KMS-11 (cell line): Measurements from ENCODE around the gene CFAP300.

ENCODE experiments used
- H2AFZ ChIP-seq: fragments of 200-600 bp; sonication (generic); 2 replicates; pipeline ENCODE4 v1.6.1; 2016; ENCODE audit warnings: antibody characterized with exemption, mixed run types, low read depth
- H3K27ac ChIP-seq: fragments of 200-600 bp; sonication (generic); 2 replicates; pipeline ENCODE4 v1.6.1; 2016; ENCODE audit warnings: mild to moderate bottlenecking, mixed run types
- H3K27me3 ChIP-seq: fragments of 200-600 bp; sonication (generic); 2 replicates; pipeline ENCODE4 v1.6.1; 2017; ENCODE audit warnings: mild to moderate bottlenecking, low read depth, mixed run types, moderate library complexity; ENCODE audit not compliant: insufficient read depth
- H3K36me3 ChIP-seq: fragments of 200-600 bp; sonication (generic); 2 replicates; pipeline ENCODE4 v1.6.1; 2017; ENCODE audit warnings: mild to moderate bottlenecking, mixed run types; ENCODE audit not compliant: insufficient read depth
- H3K4me1 ChIP-seq: fragments of 200-600 bp; sonication (generic); 2 replicates; pipeline ENCODE4 v1.6.1; 2016; ENCODE audit warnings: mild to moderate bottlenecking, low read depth, mixed run types; ENCODE audit not compliant: poor library complexity, severe bottlenecking
- H3K4me2 ChIP-seq: fragments of 200-600 bp; sonication (generic); 2 replicates; pipeline ENCODE4 v1.7.0; 2016; ENCODE audit warnings: mild to moderate bottlenecking, mixed run types
- H3K4me3 ChIP-seq: fragments of 200-600 bp; sonication (generic); IDR thresholded peaks from 2 replicates; pipeline ENCODE4 v1.6.1; 2017; ENCODE audit warnings: low read depth, low read length, mixed read lengths; ENCODE audit not compliant: insufficient read depth
- H3K79me2 ChIP-seq: fragments of 200-600 bp; sonication (generic); 2 replicates; pipeline ENCODE4 v1.6.1; 2016; ENCODE audit warnings: low read depth, mixed run types; ENCODE audit not compliant: insufficient read depth
- H3K9ac ChIP-seq: fragments of 200-600 bp; sonication (generic); 2 replicates; pipeline ENCODE4 v1.6.1; 2016; ENCODE audit warnings: mild to moderate bottlenecking, mixed run types
- H4K20me1 ChIP-seq: fragments of 200-600 bp; sonication (generic); 2 replicates; pipeline ENCODE4 v1.6.1; 2016; ENCODE audit warnings: mild to moderate bottlenecking, mixed run types; ENCODE audit not compliant: insufficient read depth
- TF ChIP-seq, protein P1 (sequence below): fragments of 200-600 bp; sonication (generic); conservative IDR thresholded peaks from 2 replicates; pipeline ENCODE4 v1.6.1; 2017; ENCODE audit warnings: low read depth, mild to moderate bottlenecking, antibody characterized with exemption, low read length, moderate library complexity, mixed read lengths

CFAP300 gene

DNA sequence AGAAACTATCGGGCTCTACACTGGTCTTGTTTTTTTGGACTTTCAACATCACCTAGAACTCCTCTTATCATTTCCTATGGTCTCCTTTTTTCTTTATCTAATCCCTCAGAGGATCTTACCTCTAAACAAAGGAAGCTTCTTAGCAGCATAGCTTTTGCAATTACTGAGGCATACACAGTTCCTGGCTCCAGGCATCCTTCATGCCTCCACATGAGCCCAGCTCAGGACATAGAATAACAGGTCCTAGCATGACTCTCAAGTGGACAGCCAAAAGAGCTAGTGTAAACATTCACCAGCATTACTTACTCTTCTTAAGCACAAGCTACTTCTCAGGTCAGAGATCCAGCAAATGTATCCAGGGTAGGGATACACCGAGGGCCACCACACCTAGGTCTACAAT is 17.1 kb downstream of the CFAP300 start:
- H4K20me1 ChIP-seq = no peaks in the 10 kb centered on the region
- H3K4me3 ChIP-seq = no peak overlapping the region
- H3K36me3 ChIP-seq = no peaks in the 10 kb centered on the region
- H3K4me1 ChIP-seq = no peaks in the 10 kb centered on the region
- H3K27ac ChIP-seq = no peak overlapping the region
- TF ChIP-seq, protein P1, sequence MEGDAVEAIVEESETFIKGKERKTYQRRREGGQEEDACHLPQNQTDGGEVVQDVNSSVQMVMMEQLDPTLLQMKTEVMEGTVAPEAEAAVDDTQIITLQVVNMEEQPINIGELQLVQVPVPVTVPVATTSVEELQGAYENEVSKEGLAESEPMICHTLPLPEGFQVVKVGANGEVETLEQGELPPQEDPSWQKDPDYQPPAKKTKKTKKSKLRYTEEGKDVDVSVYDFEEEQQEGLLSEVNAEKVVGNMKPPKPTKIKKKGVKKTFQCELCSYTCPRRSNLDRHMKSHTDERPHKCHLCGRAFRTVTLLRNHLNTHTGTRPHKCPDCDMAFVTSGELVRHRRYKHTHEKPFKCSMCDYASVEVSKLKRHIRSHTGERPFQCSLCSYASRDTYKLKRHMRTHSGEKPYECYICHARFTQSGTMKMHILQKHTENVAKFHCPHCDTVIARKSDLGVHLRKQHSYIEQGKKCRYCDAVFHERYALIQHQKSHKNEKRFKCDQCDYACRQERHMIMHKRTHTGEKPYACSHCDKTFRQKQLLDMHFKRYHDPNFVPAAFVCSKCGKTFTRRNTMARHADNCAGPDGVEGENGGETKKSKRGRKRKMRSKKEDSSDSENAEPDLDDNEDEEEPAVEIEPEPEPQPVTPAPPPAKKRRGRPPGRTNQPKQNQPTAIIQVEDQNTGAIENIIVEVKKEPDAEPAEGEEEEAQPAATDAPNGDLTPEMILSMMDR = no peak
- no peak overlapping the region for H2AFZ ChIP-seq
- no peaks in the 10 kb centered on the region for H3K27me3 ChIP-seq
- no peak overlapping the region for H3K4me2 ChIP-seq
- H3K79me2 ChIP-seq = no peaks in the 10 kb centered on the region
- H3K9ac ChIP-seq = no peak overlapping the region

DNA sequence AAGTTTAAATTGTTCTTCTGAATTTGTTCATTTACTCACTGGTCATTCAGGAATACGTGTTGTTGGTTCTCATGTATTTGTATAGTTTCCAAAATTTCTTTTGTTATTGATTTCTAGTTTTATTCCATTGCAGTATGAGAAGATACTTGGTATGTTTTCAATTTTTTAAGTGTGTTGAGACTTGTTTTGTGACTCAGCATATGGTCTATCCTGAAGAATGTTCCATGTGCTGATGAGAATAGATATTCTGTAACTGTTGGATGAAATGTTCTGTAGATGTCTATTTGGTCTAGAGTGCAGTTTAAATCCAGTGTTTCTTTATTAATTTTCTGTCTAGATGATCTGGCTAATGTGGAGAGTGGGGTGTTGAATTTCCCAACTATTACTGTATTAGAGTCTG is 23.5 kb downstream of the CFAP300 start:
- H3K79me2 ChIP-seq = no peaks in the 10 kb centered on the region
- no peaks in the 10 kb centered on the region for H3K36me3 ChIP-seq
- no peaks in the 10 kb centered on the region for H4K20me1 ChIP-seq
- H3K4me3 ChIP-seq = no peak overlapping the region
- H3K27me3 ChIP-seq = no peaks in the 10 kb centered on the region
- no peak overlapping the region for H3K4me2 ChIP-seq
- no peak overlapping the region for H3K27ac ChIP-seq
- no peak overlapping the region for H3K9ac ChIP-seq
- TF ChIP-seq, protein P1 = no peak
- no peak overlapping the region for H2AFZ ChIP-seq
- H3K4me1 ChIP-seq = no peaks in the 10 kb centered on the region

DNA sequence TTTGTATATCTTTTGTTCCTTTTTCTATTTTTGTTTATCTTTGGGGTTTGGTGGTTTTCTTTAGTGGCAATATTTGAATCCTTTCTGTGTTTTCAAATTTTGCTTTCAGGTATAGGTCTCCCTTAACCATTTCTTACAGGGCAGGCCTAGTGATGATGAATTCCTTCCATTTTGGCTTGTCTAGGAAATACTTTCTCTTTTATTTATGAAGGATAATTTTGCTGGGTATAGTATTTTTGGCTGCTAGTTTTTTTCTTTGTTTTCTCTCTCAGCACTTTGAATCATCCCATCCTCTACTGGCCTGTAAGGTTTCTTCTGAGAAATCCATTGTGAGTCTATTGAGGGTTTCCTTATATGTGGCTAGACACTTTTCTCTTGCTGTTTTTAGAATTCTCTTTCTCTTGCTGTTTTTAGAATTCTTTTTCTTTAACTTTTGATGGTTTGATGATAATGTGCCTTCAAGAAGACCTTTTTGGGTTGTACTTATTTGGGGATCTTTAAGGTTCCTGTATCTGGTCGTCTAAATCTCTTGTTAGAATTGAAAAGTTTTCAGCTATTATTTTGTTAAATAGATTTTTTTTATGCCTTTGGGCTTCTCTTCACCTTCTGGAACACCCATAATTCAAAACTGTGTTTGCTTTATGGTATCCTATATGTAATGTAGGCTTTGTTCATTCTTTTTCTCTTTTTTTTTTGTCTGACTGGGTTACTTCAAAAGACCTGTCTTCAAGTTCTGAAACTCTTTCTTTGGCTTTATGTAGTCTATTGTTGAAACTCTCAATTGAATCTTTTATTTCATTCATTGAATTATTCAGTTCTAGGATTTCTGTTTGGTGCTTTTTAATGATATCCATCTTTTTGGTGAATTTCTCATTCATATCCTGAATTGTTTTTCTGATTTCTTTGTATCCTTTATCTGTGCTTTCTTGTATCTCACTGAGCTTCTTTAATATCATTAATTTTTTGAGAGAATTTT is 24.5 kb downstream of the CFAP300 start:
- Histone ChIP-seq H3K4me3 (no peak overlapping the region), H4K20me1 (no peaks in the 10 kb centered on the region), H3K27ac (no peak overlapping the region), H3K36me3 (no peaks in the 10 kb centered on the region), H3K27me3 (no peaks in the 10 kb centered on the region), H3K79me2 (no peaks in the 10 kb centered on the region), H3K4me2 (no peak overlapping the region), H3K9ac (no peak overlapping the region), H2AFZ (no peak overlapping the region), H3K4me1 (no peaks in the 10 kb centered on the region)
- TF ChIP-seq, protein P1 = no peak

DNA sequence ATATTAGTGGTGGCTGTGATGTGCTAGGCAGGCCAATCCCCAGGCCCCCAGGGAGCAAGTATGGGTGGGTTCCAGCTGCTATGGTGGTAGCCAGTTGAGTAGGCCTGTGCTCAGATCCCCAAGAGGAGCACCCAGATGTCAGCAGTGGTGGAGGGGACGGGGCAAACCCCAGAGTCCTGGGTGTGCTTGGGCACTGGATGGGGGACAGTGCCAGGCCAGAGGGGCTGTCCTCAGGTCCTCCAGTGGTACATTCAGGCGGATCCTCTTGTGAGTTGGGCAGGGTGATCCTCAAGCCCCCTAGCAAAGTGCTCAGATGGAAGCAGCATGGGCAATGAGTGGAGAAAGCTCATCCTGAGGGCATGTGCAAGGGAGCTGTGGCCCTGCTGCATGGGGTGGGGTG is 26.0 kb downstream of the CFAP300 start:
- Histone ChIP-seq H3K36me3 (no peaks in the 10 kb centered on the region), H3K4me2 (no peak overlapping the region), H3K79me2 (no peaks in the 10 kb centered on the region), H3K4me1 (no peaks in the 10 kb centered on the region), H3K9ac (no peak overlapping the region), H3K27me3 (no peaks in the 10 kb centered on the region), H2AFZ (no peak overlapping the region), H3K4me3 (no peak overlapping the region), H4K20me1 (no peaks in the 10 kb centered on the region), H3K27ac (no peak overlapping the region)
- TF ChIP-seq, protein P1 = no peak
